GM12874 (cell line): Measurements from ENCODE around the gene VPS33A.

Experiments
- TF ChIP-seq, protein P1 (sequence below): IDR thresholded peaks from 2 replicates; pipeline ENCODE4 v1.5.1; 2011; ENCODE audit warnings: low read depth, mild to moderate bottlenecking, control low read depth, low read length, moderate library complexity; ENCODE audit not compliant: insufficient read depth

Gene VPS33A

DNA sequence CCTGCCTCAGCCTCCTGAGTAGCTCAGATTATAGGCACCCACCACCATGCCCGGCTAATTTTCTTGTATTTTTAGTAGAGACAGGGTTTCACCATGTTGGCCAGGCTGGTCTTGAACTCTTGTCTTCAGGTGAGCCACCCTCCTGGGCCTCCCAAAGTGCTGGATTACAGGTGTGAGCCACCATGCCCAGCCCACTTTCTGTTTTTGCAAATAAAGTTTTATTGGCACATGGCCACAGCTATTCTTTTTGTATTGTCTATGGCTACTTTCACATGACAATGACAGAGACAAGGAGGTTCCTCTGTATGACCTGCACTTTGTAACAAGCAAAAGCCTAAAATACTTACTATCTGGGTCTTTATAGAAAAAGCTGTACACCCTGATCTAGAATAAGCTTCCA, 20.7 kb downstream of the VPS33A start:
- TF ChIP-seq, protein P1, sequence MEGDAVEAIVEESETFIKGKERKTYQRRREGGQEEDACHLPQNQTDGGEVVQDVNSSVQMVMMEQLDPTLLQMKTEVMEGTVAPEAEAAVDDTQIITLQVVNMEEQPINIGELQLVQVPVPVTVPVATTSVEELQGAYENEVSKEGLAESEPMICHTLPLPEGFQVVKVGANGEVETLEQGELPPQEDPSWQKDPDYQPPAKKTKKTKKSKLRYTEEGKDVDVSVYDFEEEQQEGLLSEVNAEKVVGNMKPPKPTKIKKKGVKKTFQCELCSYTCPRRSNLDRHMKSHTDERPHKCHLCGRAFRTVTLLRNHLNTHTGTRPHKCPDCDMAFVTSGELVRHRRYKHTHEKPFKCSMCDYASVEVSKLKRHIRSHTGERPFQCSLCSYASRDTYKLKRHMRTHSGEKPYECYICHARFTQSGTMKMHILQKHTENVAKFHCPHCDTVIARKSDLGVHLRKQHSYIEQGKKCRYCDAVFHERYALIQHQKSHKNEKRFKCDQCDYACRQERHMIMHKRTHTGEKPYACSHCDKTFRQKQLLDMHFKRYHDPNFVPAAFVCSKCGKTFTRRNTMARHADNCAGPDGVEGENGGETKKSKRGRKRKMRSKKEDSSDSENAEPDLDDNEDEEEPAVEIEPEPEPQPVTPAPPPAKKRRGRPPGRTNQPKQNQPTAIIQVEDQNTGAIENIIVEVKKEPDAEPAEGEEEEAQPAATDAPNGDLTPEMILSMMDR: no peak

DNA sequence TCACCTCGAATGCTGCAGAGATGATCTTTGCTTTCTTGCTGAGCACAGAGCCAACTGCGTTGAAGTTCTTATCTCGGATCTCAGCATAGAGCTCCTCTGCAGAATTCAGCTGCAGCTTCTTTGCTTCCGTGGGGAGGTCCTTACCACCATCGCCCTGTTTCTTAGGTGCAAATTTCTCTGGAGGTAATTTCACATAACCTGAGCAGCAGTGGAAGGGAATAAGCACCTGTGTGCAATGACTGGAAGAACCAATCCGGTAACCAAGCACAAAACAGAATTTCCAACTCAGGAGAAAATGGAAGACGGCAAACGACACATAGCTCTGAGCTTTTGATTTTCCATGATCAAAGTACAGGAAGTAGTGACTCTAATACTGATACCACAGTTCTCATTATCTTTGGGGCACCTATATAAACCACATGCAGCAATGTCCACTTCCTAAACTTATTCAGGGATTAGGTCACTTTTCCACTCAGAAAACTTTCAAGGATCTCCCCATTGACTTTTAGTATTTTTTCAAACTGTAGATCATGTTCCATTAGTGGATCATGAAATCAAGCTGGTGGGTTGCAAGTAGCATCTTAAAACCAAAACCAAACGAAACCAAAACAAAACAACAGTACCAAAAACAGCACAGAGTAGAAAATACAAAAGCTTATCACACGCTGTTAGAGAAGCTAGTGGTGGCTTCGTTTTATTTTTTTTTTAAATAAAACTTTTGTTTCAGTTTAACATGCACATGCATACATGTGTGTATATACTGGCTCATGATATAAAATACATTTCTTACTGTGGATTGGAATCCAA, 21.5 kb downstream of the VPS33A start:
- TF ChIP-seq, protein P1: no peak

DNA sequence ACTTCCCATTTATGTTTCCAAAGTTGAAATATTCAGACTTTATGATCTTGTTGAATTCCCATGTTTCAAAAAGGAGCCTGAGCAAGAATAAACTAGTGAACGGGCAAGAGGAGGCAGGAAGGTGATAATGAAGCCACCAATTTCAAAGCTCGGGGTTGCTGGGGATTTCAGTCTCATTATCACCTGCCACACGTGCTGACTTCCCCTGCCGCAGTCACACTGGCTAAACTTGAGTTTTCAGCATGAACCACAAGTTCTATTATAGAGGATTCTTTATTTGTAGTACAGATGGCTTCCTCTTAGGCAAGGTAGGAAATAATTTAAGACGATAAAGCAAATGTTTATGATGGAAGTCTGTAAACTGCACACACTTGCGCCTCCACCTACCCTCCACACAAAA, 22.3 kb downstream of the VPS33A start:
- TF ChIP-seq, protein P1: no peak

DNA sequence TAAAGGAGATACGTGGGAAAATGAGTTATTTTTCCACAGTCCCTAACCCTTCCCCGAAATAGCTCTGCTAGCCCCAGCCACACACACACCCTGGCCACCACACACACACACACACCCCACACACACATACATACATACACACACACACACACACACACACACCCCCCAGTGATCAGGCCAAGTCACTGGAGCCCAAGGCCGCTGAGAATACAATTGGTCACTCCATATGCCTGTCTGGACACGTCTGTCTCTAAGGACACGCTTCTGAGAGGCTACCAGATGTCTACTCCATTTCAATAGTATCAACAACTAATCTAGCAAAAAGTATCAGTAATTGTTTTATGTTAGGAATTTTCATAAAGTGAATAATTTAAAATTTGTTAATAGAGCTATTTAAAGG, 27.4 kb downstream of the VPS33A start:
- TF ChIP-seq, protein P1: no peak

DNA sequence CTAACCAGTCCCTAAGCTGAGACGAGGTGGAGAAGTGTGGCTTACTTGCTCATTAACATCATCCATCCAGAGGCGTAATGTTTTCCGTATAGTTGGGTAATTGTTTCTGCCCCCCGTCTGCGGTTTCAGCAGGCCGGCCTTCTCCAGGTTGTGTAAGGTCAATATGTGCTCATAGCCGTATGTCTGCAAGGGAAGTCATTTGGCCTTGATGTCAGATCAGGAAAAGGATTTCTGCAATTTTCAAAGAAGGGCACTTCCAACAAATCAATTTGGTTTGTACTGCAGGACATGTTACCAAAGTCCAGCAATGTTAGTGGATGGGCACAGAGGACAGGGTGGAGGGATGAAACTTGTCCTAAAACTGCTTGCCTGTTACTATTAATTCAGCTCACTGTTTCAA, 30.6 kb downstream of the VPS33A start:
- TF ChIP-seq, protein P1: no peak

DNA sequence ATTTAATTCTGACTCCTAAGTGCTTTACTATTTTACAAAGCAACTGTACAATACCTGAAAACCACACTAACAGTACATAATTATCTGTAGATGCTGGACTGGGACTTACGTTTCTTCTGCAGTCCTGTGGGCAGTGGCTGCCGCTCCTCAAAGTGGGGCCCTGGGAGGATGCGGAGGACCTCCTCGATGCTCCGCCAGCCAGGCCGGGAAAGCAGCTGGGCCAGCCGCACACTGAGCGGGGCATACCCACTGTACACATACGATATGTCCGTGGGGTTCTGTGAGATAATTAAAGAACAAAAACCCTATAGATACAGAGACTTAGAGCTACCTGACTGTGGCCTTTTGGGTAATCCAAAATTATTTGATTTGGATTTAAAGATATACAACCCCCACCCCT, 33.6 kb downstream of the VPS33A start:
- TF ChIP-seq, protein P1: no peak

DNA sequence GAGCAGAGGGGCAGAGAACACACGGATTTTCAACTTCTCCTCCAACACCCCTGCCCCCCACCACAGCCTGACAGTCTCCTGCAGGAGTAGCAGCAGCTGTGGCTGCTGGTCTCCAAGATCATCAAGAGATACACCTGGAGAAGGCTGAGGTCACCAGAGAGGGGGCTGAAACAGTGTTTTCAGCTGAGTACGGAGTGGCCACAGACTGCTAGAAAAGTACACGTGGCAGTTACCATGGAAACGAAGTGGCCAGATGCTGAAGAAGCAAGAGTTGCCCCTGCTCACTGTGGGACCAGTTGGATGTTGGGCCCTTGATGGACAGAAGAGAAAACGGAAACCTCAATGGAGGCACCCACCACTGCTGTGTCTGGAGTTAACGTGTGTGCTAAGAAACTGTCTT, 35.5 kb downstream of the VPS33A start:
- TF ChIP-seq, protein P1: no peak
